Stimulated activated CD4-positive, alpha-beta T cell treated with anti-CD3 and anti-CD28 coated beads, Interleukin-1b, Interleukin-23, amount 100 ng/mL, for 48 hours (primary cell): ENCODE data around the gene SS18L1.

Experiments used
- DNase-seq: peaks from one replicate; pipeline ENCODE4 v3.0.0-alpha.2; 2020

SS18L1 gene

GRCh38 chr20:62215991-62216635 lies 72.5 kb downstream of the SS18L1 start:
- DNase-seq = no peak

GRCh38 chr20:62216636-62217566 lies 73.3 kb downstream of the SS18L1 start:
- no peak for DNase-seq

GRCh38 chr20:62217913-62218773 lies 74.6 kb downstream of the SS18L1 start:
- no peak for DNase-seq

GRCh38 chr20:62219101-62219991 lies 75.8 kb downstream of the SS18L1 start:
- DNase-seq = no peak

GRCh38 chr20:62219992-62220665 lies 76.6 kb downstream of the SS18L1 start, which contains the start of gene HRH3:
HRH3 (minus strand) TSS chr20:62220278; CDS start chr20:62219970, 308 bp downstream.
- no peak for DNase-seq

- DNase-seq = no peak
These were observed 77.3 kb downstream of the SS18L1 start for GRCh38 chr20:62220666-62221568.

GRCh38 chr20:62222266-62222850 lies 78.8 kb downstream of the SS18L1 start:
- no peak for DNase-seq

- DNase-seq = no peak
These were observed 79.4 kb downstream of the SS18L1 start for GRCh38 chr20:62222972-62223371.

- DNase-seq = no peak
These were observed 80.0 kb downstream of the SS18L1 start for GRCh38 chr20:62223571-62223970.

- no peak for DNase-seq
These were observed 80.7 kb downstream of the SS18L1 start for GRCh38 chr20:62224113-62224855.

GRCh38 chr20:62225026-62225425 lies 81.5 kb downstream of the SS18L1 start:
- DNase-seq = no peak

- DNase-seq = no peak
These were observed 82.5 kb downstream of the SS18L1 start for GRCh38 chr20:62225820-62226635.

GRCh38 chr20:62226707-62227590 lies 83.4 kb downstream of the SS18L1 start:
- no peak for DNase-seq

- no peak for DNase-seq
These were observed 84.0 kb downstream of the SS18L1 start for GRCh38 chr20:62227591-62227976.

- no peak for DNase-seq
These were observed 84.7 kb downstream of the SS18L1 start for GRCh38 chr20:62227977-62228958.

GRCh38 chr20:62228982-62229545 lies 85.5 kb downstream of the SS18L1 start:
- DNase-seq = no peak
